Measurements from ENCODE around the gene PMIS2.

The PMIS2 gene

GRCh38 chr19:35619290-35619923, 33.4 kb downstream of the PMIS2 start:
- TF ChIP-seq SNAI2 (CRISPR knock-in tag; IDR thresholded peaks at IDR 0.05) (no peak), GLIS3 (CRISPR knock-in tag; IDR thresholded peaks at IDR 0.05) (no peak), BACH2 (CRISPR knock-in tag; IDR thresholded peaks at IDR 0.05; ENCODE audit: borderline replicate concordance) (no peak), ZFP3 (CRISPR knock-in tag; IDR thresholded peaks at IDR 0.05) (no peak), POU6F1 (CRISPR knock-in tag; IDR thresholded peaks at IDR 0.05; ENCODE audit: borderline replicate concordance, low read depth) (no peak), TCF4 (CRISPR knock-in tag; IDR thresholded peaks at IDR 0.05; ENCODE audit: borderline replicate concordance) (no peak), CSDC2 (CRISPR knock-in tag; IDR thresholded peaks at IDR 0.05) (no peak), RARB (CRISPR knock-in tag; IDR thresholded peaks at IDR 0.05) (no peak), OSR1 (CRISPR knock-in tag; IDR thresholded peaks at IDR 0.05) (no peak), ZNF8 (CRISPR knock-in tag; IDR thresholded peaks at IDR 0.05) (no peak), ISL1 (CRISPR knock-in tag; IDR thresholded peaks at IDR 0.05) (no peak), CREB5 (CRISPR knock-in tag; IDR thresholded peaks at IDR 0.05; ENCODE audit: low read depth) (no peak), ZFP30 (CRISPR knock-in tag; IDR thresholded peaks at IDR 0.05) (no peak), TOX (CRISPR knock-in tag; IDR thresholded peaks at IDR 0.05; ENCODE audit: borderline replicate concordance) (no peak), CSRNP3 (CRISPR knock-in tag; IDR thresholded peaks at IDR 0.05) (no peak), ESRRG (CRISPR knock-in tag; IDR thresholded peaks at IDR 0.05) (no peak), PATZ1 (CRISPR knock-in tag; IDR thresholded peaks at IDR 0.05; ENCODE audit: borderline replicate concordance) (no peak), ZC3H10 (CRISPR knock-in tag; IDR thresholded peaks at IDR 0.05) (no peak), PPARA (CRISPR knock-in tag; IDR thresholded peaks at IDR 0.05; ENCODE audit: borderline replicate concordance) (no peak)
- no peak for ATAC-seq

GRCh38 chr19:35620001-35620400, 34.0 kb downstream of the PMIS2 start:
- no peak for ATAC-seq
- TF ChIP-seq GLIS3 (CRISPR knock-in tag; IDR thresholded peaks at IDR 0.05) (no peak), PATZ1 (CRISPR knock-in tag; IDR thresholded peaks at IDR 0.05; ENCODE audit: borderline replicate concordance) (no peak), ZNF565 (CRISPR knock-in tag; conservative IDR thresholded peaks at IDR 0.05; ENCODE audit: low read depth) (no peak), ZFP30 (CRISPR knock-in tag; IDR thresholded peaks at IDR 0.05) (no peak), ESRRG (CRISPR knock-in tag; IDR thresholded peaks at IDR 0.05) (no peak), SNAI2 (CRISPR knock-in tag; IDR thresholded peaks at IDR 0.05) (no peak)

GRCh38 chr19:35621708-35622107, 35.7 kb downstream of the PMIS2 start:
- no peak for TF ChIP-seq ZC3H10 (CRISPR knock-in tag; IDR thresholded peaks at IDR 0.05)
- TF ChIP-seq CSDC2 (CRISPR knock-in tag; IDR thresholded peaks at IDR 0.05), result no peak
- no peak for TF ChIP-seq BACH2 (CRISPR knock-in tag; IDR thresholded peaks at IDR 0.05; ENCODE audit: borderline replicate concordance)
- no peak for TF ChIP-seq ESRRG (CRISPR knock-in tag; IDR thresholded peaks at IDR 0.05)
- TF ChIP-seq GLIS3 (CRISPR knock-in tag; IDR thresholded peaks at IDR 0.05), result no peak
- no peak for TF ChIP-seq POU6F1 (CRISPR knock-in tag; IDR thresholded peaks at IDR 0.05; ENCODE audit: borderline replicate concordance, low read depth)
- TF ChIP-seq PPARA (CRISPR knock-in tag; IDR thresholded peaks at IDR 0.05; ENCODE audit: borderline replicate concordance), result no peak
- no peak for TF ChIP-seq OSR1 (CRISPR knock-in tag; IDR thresholded peaks at IDR 0.05)
- no peak for TF ChIP-seq ZNF70 (CRISPR knock-in tag; IDR thresholded peaks at IDR 0.05)
- no peak for TF ChIP-seq CREB5 (CRISPR knock-in tag; IDR thresholded peaks at IDR 0.05; ENCODE audit: low read depth)
- TF ChIP-seq SNAI2 (CRISPR knock-in tag; IDR thresholded peaks at IDR 0.05), result no peak
- no peak for TF ChIP-seq ZNF8 (CRISPR knock-in tag; IDR thresholded peaks at IDR 0.05)
- no peak for TF ChIP-seq ISL1 (CRISPR knock-in tag; IDR thresholded peaks at IDR 0.05)
- TF ChIP-seq ZFP3 (CRISPR knock-in tag; IDR thresholded peaks at IDR 0.05), result no peak
- TF ChIP-seq TSHZ2 (CRISPR knock-in tag; IDR thresholded peaks at IDR 0.05), result no peak
- no peak for ATAC-seq

All from SK-N-SH treated with all-trans-retinoic acid at 6 μM for 48 hours (cell line).